Stimulated activated CD8-positive, alpha-beta memory T cell treated with anti-CD3 and anti-CD28 coated beads, Interleukin-2, amount 100 ng/mL, for 1 hour (primary cell): Measurements from ENCODE around the gene PEAK1.

ENCODE experiments used
- DNase-seq, 2 donors: peaks; one replicate each; pipeline ENCODE4 v3.0.0-alpha.2; 2020; ENCODE audit warnings: low read depth in 2 of 2

PEAK1 gene

DNA sequence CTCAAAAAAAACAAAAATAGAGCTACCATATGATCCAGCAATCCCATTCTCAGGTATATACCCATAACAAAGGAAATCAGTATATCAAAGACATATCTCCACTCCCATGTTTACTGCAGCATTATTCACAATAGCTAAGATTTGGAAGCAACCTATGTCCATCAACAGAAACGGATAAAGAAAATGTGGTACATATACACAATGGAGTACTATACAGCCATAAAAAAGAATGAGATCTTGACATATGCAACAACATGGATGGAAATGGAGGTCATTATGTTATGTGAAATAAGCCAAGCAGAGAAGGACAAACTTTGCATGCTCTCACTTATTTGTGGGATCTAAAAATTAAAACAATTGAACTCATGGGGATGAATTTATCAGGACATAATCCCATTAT lies 19.6 kb downstream of the PEAK1 start:
- no peak for DNase-seq

DNA sequence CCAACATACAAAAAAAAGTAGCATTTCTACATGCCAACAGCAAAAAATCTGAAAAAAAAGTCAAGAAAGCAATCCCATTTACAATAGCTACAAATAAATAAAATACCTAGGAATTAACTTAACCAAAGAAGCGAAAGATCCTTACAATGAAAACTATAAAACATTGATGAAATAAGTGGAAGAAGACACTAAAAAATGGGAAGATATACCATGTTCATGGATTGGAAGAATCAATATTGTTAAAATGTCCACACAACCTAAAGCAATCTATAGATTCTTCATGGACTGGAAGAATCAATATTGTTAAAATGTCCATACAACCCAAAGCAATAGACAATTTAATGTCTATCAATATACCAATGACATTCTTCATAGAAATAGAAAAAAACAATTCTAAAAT lies 21.0 kb downstream of the PEAK1 start:
- DNase-seq, result no peak

DNA sequence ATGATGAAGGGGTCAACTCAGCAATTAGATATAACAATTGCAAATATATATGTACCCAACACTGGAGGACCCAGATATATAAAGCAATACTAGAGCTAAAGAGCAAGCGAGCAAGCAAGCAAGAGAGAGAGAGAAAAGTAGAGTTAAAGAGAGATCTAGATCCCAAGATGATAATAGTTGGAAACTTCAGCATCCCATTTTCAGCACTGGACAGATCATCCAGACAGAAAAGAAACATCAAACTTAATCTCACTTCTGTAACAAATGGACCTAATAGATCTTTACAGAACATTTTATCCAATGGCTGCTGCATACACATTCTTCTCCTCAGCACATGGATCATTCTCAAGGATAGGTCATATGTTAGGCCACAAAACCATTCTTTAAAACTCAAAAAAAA lies 23.2 kb downstream of the PEAK1 start:
- no peak for DNase-seq

DNA sequence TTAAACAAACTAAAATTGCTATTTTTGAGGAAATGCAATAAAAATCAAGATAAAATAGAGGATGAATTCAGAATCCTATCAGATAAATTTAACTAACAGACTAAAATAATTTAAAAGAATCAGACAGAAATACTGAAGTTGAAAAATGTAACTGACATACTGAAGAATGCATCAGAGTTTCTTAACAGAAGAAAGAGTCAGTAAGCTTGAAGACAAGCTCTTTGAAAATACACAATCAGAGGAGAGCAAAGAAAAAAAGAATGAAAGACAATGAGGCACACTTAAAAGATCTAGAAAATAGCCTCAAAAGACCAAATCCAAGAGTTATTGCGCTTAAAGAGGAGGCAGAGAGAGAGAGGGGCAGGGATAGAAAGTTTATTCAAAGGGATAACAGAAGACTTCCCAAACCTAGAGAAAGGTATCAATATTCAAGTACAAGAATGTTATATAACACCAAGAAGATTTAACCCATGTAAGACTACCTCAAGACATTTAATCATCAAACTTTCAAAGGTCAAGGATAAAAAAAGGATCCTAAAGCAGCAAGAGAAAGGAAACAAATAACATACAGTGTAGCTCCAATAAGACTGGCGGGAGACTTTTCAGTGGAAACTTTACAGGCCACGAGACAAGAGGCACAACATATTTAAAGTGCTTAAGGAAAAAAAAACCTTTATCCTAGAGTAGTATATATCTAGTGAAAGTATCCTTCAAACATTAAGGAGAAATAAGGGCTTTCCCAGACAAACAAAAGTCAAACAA lies 24.7 kb downstream of the PEAK1 start:
- no peak for DNase-seq

- no peak for DNase-seq
These were observed 26.4 kb downstream of the PEAK1 start for GRCh38 chr15:77393471-77393840.

DNA sequence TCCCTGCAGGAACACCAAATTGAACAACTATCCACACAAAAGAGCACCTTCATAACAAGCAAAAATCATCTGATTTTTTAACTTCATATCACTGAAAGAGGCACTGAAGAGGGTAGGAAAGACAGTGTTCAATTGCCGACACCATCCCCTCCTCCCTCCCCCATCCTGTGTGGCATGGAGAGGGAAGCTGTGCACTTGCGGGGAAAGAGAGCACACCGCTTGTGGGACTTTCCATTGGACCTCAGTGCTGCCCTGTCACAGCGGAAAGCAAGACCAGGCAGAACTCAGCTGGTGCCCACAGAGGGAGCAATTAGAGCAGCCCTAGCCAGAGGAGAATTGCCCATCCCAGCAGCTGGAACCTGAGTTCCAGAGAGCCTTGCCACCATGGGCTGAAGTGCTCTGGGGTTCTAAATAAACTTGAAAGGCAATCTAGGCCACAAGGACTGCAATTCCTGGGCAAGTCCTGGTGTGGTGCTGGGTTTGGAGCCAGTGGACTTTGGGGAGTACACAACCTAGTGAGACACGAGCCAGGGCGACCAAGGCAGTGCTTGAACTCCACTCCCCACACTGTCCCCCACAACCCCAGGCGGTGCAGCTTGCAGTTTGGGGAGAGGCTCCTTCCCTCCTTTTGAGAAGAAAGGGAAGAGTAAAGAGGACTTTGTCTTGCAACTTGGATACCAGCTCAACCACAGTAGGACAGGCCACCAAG lies 27.0 kb downstream of the PEAK1 start:
- no peak for DNase-seq

DNA sequence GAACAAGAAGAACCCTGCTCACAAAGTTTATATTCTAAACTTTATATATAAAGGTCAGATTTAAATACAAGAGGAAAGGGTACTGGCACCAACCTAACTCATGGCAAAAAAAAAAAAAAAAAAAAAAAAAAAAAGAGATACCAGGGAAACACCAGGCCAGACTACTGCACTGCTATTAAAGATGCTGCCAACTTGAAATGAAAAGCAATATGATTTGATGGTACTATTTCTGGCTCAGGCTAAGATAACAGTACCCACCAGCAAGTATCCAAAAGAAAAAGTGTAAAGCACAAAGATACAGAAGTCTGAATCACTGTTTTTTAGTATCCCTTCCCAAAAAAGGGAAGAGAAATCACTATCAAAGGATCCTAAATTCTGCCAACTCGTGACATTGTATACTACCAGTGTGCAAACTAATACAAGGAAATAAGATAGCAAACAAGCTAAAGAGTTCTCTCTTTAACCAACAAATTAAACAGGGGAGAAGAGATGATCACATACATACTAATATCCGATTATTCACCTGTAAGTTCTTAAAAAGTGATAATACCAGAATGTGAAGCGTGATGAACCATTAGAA lies 28.4 kb downstream of the PEAK1 start:
- DNase-seq, result no peak

GRCh38 chr15:77387365-77388105 lies 32.4 kb downstream of the PEAK1 start:
- no peak for DNase-seq

GRCh38 chr15:77386626-77387025 lies 33.3 kb downstream of the PEAK1 start:
- no peak for DNase-seq

DNA sequence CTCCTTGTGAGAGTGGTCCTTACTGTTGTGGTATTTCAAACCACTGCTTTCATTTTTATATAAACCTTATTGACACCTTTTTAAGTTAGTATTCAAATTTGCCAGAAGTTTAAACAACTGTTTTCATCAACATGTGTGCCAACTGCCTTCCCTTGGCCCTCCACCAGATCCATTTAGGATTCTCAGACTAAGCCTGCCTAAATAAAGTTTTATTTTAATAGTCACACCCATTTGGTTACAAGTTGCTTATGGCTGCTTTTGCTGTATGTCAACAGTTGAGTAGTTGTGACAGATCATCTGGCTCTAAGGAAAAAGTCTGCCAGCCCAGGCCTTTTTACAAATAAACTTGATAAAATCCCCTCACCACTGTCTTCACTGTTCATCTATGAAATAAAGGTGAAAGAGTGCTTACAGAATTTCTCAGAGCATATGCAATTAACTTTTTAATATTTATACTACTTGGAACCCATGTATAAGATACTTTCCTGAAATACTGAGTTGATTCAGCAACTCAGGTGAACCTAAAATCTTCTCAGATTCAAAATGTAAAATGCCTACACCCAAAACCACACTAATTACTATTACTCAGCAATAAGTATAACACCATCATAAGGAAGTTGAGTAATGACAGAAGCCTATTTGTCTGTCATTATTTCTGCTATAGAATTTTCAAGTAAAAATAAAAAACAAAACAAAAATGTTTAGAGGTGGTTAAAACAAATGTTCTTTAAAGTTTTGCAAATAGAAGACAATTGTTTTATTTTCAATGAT lies 35.1 kb downstream of the PEAK1 start:
- no peak for DNase-seq

- no peak for DNase-seq
These were observed 35.8 kb downstream of the PEAK1 start for GRCh38 chr15:77384086-77384485.

DNA sequence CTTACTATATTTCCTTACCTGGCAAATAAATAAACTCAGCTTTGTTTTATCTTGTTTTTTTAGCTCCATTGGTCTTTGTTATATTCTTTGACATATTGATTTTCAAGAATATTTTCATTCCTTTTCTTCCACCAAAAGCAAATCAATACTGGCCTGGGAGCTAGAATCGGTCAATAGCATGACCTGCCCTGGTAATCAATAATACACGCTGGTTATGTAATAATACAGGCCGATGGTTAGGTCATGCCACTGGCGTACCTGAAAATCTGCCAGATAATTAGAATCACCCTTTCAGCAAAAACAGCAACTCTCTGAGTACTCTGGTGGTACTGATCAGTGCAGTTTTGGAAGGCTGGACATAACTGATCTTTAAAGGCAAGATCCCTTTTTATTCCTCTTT lies 39.9 kb downstream of the PEAK1 start:
- DNase-seq, result no peak

DNA sequence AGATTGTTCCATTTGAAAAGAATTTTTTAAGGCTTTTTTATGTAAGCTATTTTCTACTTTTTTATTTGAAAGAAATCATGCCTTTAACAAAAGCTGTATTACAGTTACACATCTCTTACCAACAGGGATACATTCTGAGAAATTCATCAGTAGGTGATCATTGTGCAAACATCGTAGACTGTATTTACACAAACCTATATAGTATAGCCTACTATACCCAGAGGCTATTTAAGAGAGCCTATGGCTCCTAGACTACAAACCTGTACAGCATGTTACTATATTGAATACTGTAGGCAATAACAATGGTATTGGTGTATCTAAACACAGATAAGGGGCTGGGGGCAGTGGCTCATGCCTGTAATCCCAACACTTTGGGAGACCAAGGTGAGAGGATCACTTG lies 43.1 kb downstream of the PEAK1 start:
- no peak for DNase-seq

GRCh38 chr15:77375133-77375532 lies 44.8 kb downstream of the PEAK1 start:
- DNase-seq, result no peak

- no peak for DNase-seq
These were observed 46.5 kb downstream of the PEAK1 start for GRCh38 chr15:77373441-77373840.

- DNase-seq, result no peak
These were observed 47.9 kb downstream of the PEAK1 start for GRCh38 chr15:77371850-77372563.

- DNase-seq, result no peak
These were observed 49.3 kb downstream of the PEAK1 start for GRCh38 chr15:77370580-77370979.

- no peak for DNase-seq
These were observed 50.7 kb downstream of the PEAK1 start for GRCh38 chr15:77369168-77369567.

DNA sequence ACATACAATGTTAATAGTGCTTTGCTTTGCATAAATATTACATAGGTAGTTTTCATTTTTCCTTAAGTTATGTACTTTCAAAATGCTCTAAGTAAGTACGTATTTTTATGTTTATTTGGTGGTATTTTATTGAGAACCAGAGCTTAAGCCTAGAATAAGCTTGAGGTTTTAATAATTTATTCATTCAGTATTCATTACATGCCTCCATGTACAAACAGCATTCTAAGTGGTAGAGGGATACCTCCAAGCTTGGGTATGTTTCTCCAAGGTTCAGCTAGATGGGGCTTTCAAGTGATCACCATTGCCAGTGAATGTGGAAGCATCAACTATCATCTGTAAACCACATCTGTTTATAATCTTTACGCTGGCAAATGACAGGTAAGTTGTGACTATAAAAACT lies 52.3 kb downstream of the PEAK1 start:
- DNase-seq, result no peak

DNA sequence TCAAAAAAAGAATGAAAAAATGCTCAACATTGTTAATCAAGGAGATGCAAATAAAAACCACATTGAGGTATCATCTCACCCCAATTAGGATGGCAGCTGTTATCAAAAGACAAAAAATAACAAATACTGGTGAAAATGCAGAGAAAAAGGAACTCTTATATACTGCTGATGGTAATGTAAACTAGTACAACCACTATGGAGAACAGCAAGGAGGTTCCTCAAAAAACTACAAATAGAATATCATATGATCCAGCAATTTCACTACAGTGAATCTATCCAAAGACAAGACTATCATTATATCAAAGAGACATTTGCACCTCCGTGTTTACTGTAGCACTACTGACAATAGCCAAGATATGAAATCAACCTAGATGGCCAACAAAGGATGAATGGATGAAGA lies 58.4 kb downstream of the PEAK1 start:
- DNase-seq, result no peak
